GM08714 (cell line): ENCODE data around the gene FNTB.

Experiments
- H3K4me3 ChIP-seq: fragments of 200-500 bp; sonication (Bioruptor generic); 2 replicates; pipeline ENCODE4 v1.5.1; 2014; ENCODE audit warnings: mild to moderate bottlenecking, low read length, inconsistent platforms
- ZNF274 ChIP-seq: IDR thresholded peaks from 2 replicates; pipeline ENCODE4 v1.6.1; 2012; ENCODE audit warnings: mild to moderate bottlenecking, low read depth, low read length

FNTB gene

DNA sequence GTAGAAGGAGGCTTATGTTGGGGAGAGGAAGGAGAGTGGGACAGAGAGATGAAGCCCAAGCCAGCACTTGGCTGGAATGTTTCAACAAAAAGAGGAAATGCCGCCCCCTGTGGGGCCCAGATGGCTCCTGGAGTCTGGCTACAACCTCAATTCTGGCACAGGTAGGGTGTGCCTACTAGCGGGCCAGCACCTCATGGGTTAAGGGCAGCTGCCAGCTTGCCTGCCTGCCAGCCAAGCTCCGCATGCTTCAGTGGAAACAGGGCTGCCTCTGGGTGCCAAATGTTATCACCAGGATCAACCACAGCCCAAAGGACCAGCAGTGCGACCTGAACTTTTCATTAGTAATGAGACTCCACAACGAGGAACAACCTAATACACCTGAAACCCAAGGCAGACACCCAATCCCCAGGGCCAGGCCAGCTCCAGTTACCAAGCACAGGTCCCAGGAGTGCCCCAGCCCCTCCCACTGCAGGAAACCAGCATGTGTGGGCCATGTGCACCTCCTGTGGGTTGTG lies 25.9 kb upstream of the FNTB start:
- H3K4me3 ChIP-seq = no peak overlapping the region
- TF ChIP-seq ZNF274 = no peak

DNA sequence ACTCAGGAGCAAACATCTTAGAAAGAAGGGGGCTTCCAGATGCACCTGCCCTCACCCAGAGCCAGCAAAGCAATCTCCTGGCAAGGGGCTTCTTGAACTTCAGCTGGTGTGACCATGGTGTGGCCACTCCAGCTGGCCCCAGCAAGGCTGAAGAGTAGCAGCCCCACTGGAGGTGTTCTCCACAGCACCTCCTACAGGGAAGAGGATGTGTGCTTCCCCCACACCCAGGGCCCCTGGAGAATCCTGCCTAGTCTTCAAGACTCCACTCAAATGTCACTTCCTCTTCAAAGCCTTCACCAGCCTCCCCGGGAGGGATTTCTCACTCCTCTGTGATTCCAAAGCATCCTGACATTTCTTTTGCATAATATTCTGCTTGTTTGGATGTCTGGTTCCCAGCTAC lies 23.1 kb upstream of the FNTB start:
- no peak overlapping the region for H3K4me3 ChIP-seq
- no peak for TF ChIP-seq ZNF274

- no peak overlapping the region for H3K4me3 ChIP-seq
- TF ChIP-seq ZNF274 = no peak
Observed at GRCh38 chr14:64965356-64966000, 21.2 kb upstream of the FNTB start.

- no peak overlapping the region for H3K4me3 ChIP-seq
- no peak for TF ChIP-seq ZNF274
Observed at GRCh38 chr14:64966976-64967375, 19.7 kb upstream of the FNTB start.

DNA sequence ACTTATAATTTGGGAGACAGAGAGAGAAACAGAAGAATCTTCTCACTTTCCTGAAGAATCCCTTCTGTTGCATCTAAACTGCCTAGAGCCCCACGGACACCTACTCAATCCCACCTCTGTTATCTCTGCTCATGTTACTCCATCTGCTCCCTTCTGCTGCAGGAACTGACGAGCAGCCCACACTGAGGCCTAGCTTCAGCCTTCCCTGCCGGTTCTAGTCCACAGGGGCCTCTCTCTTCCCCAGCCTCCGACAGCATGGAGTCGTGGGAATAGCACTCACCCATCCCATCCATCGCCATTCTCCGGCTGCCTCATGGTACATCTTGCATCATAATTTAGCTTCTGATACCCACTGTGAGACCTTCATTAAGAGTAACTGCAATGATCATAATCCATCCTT lies 18.5 kb upstream of the FNTB start:
- no peak overlapping the region for H3K4me3 ChIP-seq
- TF ChIP-seq ZNF274 = no peak

DNA sequence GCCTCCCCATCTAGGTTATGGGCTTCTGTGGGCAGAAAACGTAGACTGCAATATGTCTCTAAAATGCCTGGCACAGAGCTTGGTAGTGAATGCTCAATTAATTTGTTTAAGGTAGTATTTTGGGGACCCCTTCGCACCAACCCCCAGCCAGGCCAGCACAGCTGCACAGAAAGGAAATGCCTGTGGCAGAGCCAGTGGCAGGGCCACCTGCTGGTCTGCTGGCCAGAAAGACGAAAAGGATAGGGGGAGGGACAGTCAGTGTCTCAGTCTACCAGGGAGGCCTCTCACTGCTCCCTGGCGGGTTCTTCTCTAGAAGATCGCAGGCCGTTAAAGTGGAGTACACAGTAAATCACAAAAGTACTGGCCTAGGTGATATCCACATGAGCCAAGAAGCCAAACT lies 18.0 kb upstream of the FNTB start:
- TF ChIP-seq ZNF274 = no peak
- no peak overlapping the region for H3K4me3 ChIP-seq

DNA sequence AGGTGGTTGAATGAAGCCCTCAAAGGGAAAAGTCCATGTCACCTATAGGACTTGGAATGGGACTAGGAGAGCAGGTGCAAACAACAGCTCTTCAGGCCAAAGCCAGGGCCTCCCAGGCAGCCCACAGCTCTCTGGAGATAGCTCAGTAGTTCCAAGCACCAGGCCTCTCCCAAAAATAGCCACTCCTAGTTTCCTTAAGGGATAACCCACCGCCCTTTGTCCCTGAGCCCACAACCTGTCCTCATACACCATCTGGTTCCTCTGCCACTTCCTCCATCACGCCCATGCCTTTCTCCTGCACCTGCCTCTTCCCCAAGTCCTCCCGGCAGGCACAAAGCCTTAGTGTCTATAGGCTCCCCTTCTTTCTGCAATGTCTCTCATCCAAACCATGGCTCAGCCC lies 16.7 kb upstream of the FNTB start:
- no peak overlapping the region for H3K4me3 ChIP-seq
- no peak for TF ChIP-seq ZNF274

DNA sequence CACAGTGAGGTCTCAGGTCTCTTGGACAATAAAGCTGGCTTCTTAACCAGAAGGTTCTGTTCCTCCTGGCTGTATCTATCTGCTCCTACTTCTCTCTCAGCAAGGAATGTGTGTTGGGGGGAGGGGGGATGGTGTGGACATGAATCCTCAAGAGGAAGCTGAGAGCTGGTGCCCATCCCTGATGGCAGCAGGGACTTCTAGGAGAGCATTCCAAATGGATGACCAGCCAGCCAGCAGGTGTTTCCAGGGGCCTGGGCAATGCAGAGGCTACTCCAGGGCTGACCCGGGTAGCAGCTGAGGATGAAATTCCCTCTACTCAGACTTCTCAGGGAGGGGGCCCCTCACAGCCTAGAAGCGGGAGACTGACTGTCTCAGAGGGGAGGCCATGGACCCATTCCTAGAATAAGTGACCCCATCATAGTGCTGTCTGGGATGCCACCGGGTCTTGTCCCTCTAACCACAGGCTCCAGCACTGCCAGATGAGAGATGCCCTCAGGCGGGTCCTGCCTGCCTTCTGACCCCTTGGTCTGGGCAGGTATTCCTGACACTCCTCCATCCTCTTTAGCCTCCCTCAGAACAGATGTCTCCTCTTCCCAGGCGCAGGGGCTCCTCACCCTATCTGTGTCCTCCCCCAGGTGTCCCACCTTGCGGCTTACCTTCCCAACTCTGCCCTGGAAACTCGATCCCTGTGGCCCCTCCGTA lies 15.8 kb upstream of the FNTB start:
- H3K4me3 ChIP-seq = no peak overlapping the region
- TF ChIP-seq ZNF274 = no peak

- no peak for TF ChIP-seq ZNF274
- H3K4me3 ChIP-seq = peak overlapping the region; percentile 45
Observed at GRCh38 chr14:64971491-64971942, 15.2 kb upstream of the FNTB start.

DNA sequence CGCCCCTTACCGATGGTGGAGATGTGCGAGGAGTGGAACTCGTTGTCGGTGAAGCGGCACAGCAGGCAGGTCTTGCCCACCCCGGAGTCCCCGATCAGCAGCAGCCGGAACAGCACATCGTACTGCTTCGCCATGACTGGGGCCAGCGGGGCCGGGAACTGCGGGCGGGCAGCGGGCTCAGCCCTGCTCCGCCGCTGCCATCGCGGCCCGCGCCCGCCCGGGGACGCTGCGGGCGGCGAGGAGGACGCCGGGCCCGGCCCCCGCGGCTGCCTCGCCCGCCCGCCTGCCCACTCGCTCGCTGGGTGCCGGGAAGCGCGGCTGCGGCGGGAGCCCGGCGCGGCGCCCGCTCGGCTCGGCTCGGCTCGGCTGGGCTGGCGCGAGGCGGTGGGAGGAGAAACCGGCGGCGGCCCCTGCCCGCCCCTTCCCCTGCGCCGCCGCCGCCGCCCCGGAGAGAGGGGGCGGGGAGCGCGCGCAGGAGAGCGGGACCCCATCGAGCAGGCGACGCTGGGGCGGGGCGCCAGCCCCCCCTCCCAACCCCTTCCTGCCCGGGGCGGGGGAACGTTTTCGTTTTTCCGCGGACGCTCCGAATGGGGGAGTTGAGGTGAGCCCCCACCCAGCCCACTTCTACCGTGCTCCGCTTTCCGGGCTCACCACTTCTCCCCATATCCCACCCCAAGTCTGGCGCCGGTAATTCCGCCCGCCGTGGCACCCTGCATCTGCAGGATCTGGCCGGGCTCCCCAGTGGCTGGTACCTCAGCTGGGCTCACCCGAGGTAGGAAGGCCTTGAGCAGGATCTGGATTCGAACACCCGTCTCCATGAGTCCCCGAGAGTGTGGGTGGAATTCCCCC lies 14.5 kb upstream of the FNTB start, which contains the start of gene RAB15:
Gene RAB15, minus strand, starts transcription at position 394 of the 849 bp plus-strand sequence. Its CDS starts 260 bp downstream, at position 134.
- TF ChIP-seq ZNF274 = no peak
- H3K4me3 ChIP-seq = peak within 1 kb of the TSS; percentile 45

- no peak overlapping the region for H3K4me3 ChIP-seq
- TF ChIP-seq ZNF274 = no peak
Observed at GRCh38 chr14:64973026-64973442, 13.7 kb upstream of the FNTB start.

- H3K4me3 ChIP-seq = no peak overlapping the region
- TF ChIP-seq ZNF274 = no peak
Observed at GRCh38 chr14:64973826-64974225, 12.9 kb upstream of the FNTB start.

- H3K4me3 ChIP-seq = no peak overlapping the region
- TF ChIP-seq ZNF274 = no peak
Observed at GRCh38 chr14:64974563-64974962, 12.1 kb upstream of the FNTB start.

DNA sequence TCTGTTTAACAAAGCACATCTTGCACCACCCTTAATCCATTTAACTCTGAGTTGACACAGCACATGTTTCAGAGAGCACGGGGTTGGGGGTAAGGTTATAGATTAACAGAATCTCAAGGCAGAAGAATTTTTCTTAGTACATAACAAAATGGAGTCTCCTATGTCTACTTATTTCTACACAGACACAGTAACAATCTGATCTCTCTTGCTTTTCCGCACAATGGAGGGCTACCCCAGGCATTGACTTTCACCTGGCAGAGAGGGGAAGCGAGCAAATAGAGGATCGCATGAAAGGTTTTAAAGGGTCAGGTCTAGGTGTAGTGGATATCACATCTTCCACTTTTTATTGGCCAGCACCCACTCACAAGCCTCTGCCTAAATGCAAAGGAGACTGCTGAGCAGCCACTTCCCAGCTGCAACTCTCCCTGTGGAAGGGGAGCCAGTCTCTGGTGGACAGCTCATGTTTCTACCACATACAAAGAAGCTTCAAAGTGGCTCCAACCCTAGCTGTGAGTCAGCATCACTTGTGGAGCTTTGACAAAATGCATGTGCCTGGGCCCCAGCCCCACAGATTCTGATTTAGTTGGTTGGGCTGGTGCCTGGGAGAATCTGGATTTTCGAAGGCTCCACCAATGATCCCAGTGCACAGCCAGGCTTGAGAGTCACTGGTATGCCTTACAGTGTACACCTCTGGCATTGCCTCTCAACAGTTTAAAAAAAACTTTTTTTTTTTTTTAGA lies 7.2 kb upstream of the FNTB start:
- TF ChIP-seq ZNF274 = no peak

More for the DNA sequence above, 7.2 kb upstream of the FNTB start:
- H3K4me3 ChIP-seq = no peak overlapping the region
